NCI-H446 (cell line): ENCODE results near the gene ZNF107.
"Not testable (repeated sequence)": the region's sequence is repeated elsewhere in the genome, so short reads cannot be mapped to it uniquely, and the experiment has no call there.

ENCODE experiments used
- DNase-seq, 2 experiments: peaks; one replicate each; lab custom pipeline; 2025; lab: John Stamatoyannopoulos, UW

The ZNF107 gene

DNA sequence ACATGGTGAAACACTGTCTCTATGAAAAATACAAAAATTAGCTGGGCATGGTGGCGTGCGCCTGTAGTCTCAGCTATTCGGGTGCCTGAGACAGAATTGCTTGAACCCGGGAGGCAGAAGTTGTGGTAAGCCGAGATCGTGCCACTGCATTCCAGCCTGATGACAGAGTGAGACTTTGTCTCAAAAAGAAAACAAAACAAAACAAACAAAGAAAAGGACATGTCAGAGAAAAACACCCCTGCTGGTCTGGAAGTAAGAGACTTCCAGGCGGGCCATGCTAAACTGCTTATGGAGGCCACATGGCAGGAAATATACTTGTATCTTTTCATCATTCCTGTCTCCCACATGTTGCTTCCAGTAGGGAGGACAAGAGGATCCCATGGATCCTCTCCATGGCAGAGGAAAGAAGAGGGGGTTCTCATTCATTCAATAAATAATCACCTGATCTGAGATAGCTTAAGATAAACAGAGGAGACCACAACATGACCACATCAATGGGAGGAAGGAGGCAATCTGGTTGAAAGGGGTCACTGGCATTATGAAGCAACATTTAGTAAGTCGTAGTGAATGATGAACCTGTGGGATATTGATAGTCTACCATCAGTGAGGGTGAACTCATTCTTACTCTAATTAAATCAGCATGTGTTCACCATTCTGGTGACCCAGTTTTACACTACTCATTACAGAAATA lies 67.8 kb downstream of the ZNF107 start:
- DNase-seq, result no peak

DNA sequence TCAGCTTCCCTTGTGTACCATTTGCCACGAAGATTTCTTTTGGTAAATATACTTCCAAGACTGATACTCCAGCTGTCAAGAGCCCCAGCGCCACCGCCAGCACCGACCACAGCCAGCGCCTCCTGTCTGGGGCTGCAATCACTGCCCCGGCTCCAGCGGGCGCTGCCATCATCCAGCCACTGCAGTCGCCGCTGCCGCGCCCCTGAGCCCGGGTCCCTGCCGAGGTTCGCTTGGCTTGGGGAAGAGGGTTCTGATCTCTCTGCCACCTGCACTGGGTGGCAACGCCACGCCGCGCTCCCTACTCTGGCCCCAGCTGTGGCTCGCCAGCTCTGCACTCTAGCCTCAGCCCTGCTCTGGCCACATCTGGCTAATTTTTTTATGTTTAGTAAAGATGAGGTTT lies 70.6 kb downstream of the ZNF107 start:
- DNase-seq, result no peak

DNA sequence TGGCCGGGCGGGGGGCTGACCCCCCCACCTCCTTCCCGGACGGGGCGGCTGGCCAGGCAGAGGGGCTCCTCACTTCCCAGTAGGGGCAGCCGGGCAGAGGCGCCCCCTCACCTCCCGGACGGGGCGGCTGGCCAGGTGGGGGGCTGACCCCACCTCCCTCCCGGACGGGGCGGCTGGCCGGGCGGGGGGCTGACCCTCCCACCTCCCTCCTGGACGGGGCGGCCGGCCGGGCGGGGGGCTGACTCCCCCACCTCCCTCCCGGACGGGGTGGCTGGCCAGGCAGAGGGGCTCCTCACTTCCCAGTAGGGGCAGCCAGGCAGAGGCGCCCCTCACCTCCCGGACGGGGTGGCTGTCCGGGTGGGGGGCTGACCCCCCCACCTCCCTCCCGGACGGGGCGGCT lies 72.5 kb downstream of the ZNF107 start:
- DNase-seq, result not testable (repeated sequence)

DNA sequence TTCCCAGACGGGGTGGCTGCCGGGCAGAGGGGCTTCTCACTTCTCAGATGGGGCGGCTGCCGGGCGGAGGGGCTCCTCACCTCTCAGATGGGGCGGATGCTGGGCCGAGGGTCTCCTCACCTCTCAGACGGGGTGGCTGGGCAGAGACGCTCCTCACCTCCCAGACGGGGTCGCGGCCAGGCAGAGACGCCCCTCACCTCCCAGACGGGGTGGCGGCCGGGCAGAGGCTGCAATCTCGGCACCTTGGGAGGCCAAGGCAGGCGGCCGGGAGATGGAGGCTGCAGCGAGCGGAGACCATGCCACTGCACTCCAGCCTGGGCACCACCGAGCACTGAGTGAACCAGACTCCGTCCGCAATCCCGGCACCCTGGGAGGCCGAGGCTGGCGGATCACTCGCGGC lies 73.0 kb downstream of the ZNF107 start:
- DNase-seq, result not testable (repeated sequence)

- DNase-seq, result no peak
Measured at GRCh38 chr7:64744680-64745079, 78.7 kb downstream of the ZNF107 start.

GRCh38 chr7:64747802-64748201 lies 81.9 kb downstream of the ZNF107 start:
- no peak for DNase-seq

- no peak for DNase-seq
Measured at GRCh38 chr7:64753032-64753431, 87.1 kb downstream of the ZNF107 start.

DNA sequence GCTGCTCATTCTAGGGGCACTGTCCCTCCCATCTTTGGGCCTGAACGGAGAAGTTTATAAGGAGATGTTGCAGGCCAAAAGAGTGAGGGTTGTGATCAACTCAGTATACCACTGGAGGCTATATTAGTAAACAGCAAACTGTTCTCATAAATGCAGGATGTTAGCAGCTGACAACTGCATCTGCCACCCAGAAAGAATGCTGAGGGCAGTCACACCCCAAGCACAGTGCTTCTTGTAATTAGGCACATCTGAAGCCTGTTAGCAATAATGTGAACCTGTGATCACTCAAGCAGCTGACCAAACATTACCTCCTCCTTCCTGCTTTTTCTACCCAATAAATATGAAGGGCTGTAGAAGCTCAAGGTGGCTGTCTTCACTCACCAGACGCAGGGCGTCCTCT lies 89.9 kb downstream of the ZNF107 start:
- no peak for DNase-seq

DNA sequence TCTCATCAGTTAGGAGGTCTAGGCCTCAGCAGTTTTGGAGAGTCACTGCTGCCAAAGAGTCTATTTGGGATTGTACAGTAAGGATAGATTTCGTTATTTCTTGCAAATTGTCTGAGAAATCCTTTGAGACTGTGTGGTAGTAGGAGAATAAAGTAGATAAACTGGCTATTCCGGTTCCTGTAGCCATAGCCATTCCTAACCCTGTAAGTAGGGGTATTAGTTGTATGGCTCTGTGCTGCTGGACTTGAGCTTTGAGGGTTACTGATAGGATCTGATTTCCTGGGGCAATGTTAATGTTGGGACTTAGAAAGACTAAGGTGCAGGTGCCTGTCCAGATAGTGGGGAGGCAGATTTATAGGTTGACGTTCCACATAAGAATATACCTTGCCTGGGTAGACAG lies 92.2 kb downstream of the ZNF107 start:
- DNase-seq, result no peak
